ENCODE data around the gene SPTLC3. TPM values are rescaled to one million over a fixed set of nuclear protein-coding genes. Genes with fewer than 3 reads are reported as not detected.
A peak's percentile ranks its signal among the peaks of the same experiment; 100 is the strongest.

The SPTLC3 gene
- total and polyA plus RNA-seq, 2 of the 13 experiments (the other 11 are each of a cell fraction or from before 2014, with no cell fraction given): 20.5 to 95.6 TPM

- TF ChIP-seq, protein P1, sequence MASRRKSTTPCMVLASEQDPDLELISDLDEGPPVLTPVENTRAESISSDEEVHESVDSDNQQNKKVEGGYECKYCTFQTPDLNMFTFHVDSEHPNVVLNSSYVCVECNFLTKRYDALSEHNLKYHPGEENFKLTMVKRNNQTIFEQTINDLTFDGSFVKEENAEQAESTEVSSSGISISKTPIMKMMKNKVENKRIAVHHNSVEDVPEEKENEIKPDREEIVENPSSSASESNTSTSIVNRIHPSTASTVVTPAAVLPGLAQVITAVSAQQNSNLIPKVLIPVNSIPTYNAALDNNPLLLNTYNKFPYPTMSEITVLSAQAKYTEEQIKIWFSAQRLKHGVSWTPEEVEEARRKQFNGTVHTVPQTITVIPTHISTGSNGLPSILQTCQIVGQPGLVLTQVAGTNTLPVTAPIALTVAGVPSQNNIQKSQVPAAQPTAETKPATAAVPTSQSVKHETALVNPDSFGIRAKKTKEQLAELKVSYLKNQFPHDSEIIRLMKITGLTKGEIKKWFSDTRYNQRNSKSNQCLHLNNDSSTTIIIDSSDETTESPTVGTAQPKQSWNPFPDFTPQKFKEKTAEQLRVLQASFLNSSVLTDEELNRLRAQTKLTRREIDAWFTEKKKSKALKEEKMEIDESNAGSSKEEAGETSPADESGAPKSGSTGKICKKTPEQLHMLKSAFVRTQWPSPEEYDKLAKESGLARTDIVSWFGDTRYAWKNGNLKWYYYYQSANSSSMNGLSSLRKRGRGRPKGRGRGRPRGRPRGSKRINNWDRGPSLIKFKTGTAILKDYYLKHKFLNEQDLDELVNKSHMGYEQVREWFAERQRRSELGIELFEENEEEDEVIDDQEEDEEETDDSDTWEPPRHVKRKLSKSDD (CRISPR knock-in tag; IDR thresholded peaks at IDR 0.05; ENCODE audit: low read depth): peak; percentile 8
- peak; percentile 72; the same call in 1 of the 2 replicates for TF ChIP-seq RCOR2 (CRISPR knock-in tag; IDR thresholded peaks at IDR 0.05)
- peak; percentile 83; the same call in 1 of the 2 replicates for TF ChIP-seq ZNF12 (CRISPR knock-in tag; IDR thresholded peaks at IDR 0.05)
- peak; percentile 98 for TF ChIP-seq SALL1 (CRISPR knock-in tag; IDR thresholded peaks at IDR 0.05)
- no peak for TF ChIP-seq ZNF616 (CRISPR knock-in tag; IDR thresholded peaks at IDR 0.05; ENCODE audit: low read depth)
- TF ChIP-seq GTF3A (CRISPR knock-in tag; conservative IDR thresholded peaks at IDR 0.05): no peak
- TF ChIP-seq ZNF547 (CRISPR knock-in tag; IDR thresholded peaks at IDR 0.05): no peak
- no peak for TF ChIP-seq ZNF496 (CRISPR knock-in tag; IDR thresholded peaks at IDR 0.05; ENCODE audit: insufficient replicate concordance)
- TF ChIP-seq ZMYM3 (CRISPR knock-in tag; IDR thresholded peaks at IDR 0.05): peak; percentile 56
- no peak for TF ChIP-seq ZFX (CRISPR knock-in tag; IDR thresholded peaks at IDR 0.05; ENCODE audit: low read depth)
- TF ChIP-seq MEIS2 (CRISPR knock-in tag; IDR thresholded peaks at IDR 0.05): no peak; the same call in 1 of the 2 replicates
- peak; percentile 31; the same call in 1 of the 2 replicates for TF ChIP-seq ZBTB49 (CRISPR knock-in tag; IDR thresholded peaks at IDR 0.05; ENCODE audit: borderline replicate concordance)
- TF ChIP-seq HNRNPUL1 (IDR thresholded peaks at IDR 0.05; ENCODE audit: low read depth, low read length): no peak
- peak; percentile 97 for TF ChIP-seq PHF5A (CRISPR knock-in tag; IDR thresholded peaks at IDR 0.05; ENCODE audit: low read depth, unreplicated experiment)
- TF ChIP-seq, protein P2, sequence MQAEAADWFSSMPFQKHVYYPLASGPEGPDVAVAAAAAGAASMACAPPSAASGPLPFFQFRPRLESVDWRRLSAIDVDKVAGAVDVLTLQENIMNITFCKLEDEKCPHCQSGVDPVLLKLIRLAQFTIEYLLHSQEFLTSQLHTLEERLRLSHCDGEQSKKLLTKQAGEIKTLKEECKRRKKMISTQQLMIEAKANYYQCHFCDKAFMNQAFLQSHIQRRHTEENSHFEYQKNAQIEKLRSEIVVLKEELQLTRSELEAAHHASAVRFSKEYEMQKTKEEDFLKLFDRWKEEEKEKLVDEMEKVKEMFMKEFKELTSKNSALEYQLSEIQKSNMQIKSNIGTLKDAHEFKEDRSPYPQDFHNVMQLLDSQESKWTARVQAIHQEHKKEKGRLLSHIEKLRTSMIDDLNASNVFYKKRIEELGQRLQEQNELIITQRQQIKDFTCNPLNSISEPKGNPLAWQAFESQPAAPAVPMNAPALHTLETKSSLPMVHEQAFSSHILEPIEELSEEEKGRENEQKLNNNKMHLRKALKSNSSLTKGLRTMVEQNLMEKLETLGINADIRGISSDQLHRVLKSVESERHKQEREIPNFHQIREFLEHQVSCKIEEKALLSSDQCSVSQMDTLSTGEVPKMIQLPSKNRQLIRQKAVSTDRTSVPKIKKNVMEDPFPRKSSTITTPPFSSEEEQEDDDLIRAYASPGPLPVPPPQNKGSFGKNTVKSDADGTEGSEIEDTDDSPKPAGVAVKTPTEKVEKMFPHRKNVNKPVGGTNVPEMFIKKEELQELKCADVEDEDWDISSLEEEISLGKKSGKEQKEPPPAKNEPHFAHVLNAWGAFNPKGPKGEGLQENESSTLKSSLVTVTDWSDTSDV (CRISPR knock-in tag; IDR thresholded peaks at IDR 0.05): no peak
- no peak for TF ChIP-seq ZNF20 (CRISPR knock-in tag; IDR thresholded peaks at IDR 0.05)
- TF ChIP-seq ATF6 (CRISPR knock-in tag; conservative IDR thresholded peaks at IDR 0.05): no peak
- TF ChIP-seq ZNF484 (CRISPR knock-in tag; IDR thresholded peaks at IDR 0.05; ENCODE audit: borderline replicate concordance, low read depth): no peak
- no peak for TF ChIP-seq ZNF850 (CRISPR knock-in tag; conservative IDR thresholded peaks at IDR 0.05)
- peak; percentile 72 for TF ChIP-seq HOXA3 (CRISPR knock-in tag; IDR thresholded peaks at IDR 0.05)
These were observed 50.1 kb downstream of the SPTLC3 start (continued) for GRCh38 chr20:13058666-13059389.
